AG08396 (cell line): ENCODE results near the gene MAP4K3.

Source experiments
- DNase-seq: peaks from one replicate; pipeline ENCODE4 v3.0.0; 2012; ENCODE audit warnings: low spot score, mixed read lengths

Gene MAP4K3

GRCh38 chr2:39443009-39443408, 5.9 kb upstream of the MAP4K3 start:
- no peak for DNase-seq

GRCh38 chr2:39437522-39438296, 624 bp upstream of the MAP4K3 start:
- peak; percentile 40 for DNase-seq

- peak; percentile 40 for DNase-seq
Observed at GRCh38 chr2:39435741-39436591, 1.1 kb downstream of the MAP4K3 start.

- no peak for DNase-seq
Observed at GRCh38 chr2:39435234-39435633, 1.9 kb downstream of the MAP4K3 start.

GRCh38 chr2:39434233-39434897, 2.7 kb downstream of the MAP4K3 start:
- no peak for DNase-seq

- no peak for DNase-seq
Observed at GRCh38 chr2:39433586-39434195, 3.4 kb downstream of the MAP4K3 start.

- DNase-seq = no peak
Observed at GRCh38 chr2:39432701-39433100, 4.4 kb downstream of the MAP4K3 start.

- DNase-seq = no peak
Observed at GRCh38 chr2:39431592-39432316, 5.3 kb downstream of the MAP4K3 start.

GRCh38 chr2:39429746-39430145, 7.3 kb downstream of the MAP4K3 start:
- no peak for DNase-seq

- DNase-seq = no peak
Observed at GRCh38 chr2:39424951-39425350, 12.1 kb downstream of the MAP4K3 start.

- no peak for DNase-seq
Observed at GRCh38 chr2:39422700-39423099, 14.4 kb downstream of the MAP4K3 start.

GRCh38 chr2:39421354-39421753, 15.7 kb downstream of the MAP4K3 start:
- no peak for DNase-seq

- DNase-seq = no peak
Observed at GRCh38 chr2:39419282-39420223, 17.5 kb downstream of the MAP4K3 start.

- DNase-seq = no peak
Observed at GRCh38 chr2:39418491-39418890, 18.6 kb downstream of the MAP4K3 start.

- DNase-seq = no peak
Observed at GRCh38 chr2:39416140-39416539, 20.9 kb downstream of the MAP4K3 start.

- no peak for DNase-seq
Observed at GRCh38 chr2:39413063-39413737, 23.9 kb downstream of the MAP4K3 start.

GRCh38 chr2:39411181-39411944, 25.7 kb downstream of the MAP4K3 start:
- DNase-seq = peak; percentile 41

GRCh38 chr2:39409697-39410389, 27.2 kb downstream of the MAP4K3 start:
- no peak for DNase-seq
